ENCODE data around the gene CYTH1.
"Not testable (repeated sequence)": the region's sequence is repeated elsewhere in the genome, so short reads cannot be mapped to it uniquely, and the experiment has no call there.

Gene CYTH1

DNA sequence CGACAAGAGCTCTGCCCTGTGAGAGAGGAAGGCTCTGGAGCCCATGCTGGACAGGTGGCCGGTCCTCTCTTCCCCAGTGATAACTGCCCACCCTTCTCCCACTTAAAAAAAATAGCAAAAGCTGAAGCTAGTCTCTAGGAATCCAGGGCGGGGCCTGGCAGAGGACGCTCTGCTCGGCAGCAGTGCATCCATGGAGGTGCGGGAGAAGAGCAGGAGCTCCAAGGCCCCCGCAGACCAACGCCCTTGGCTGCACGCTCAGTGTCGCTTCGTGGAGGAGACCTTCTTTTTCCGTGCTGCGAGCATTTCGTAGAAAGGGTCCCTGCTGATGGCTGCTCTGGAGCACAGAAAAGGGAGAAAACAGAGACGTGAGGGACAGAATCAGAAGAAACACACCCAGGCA lies 106.2 kb downstream of the CYTH1 start:
- no peaks in the 10 kb centered on the region for H3K27me3 ChIP-seq (ENCODE audit: control insufficient read depth, insufficient read depth, low read length)
- H3K9me3 ChIP-seq (ENCODE audit: control insufficient read depth, low read depth, low read length) = no peaks in the 10 kb centered on the region
- H3K4me1 ChIP-seq (ENCODE audit: control insufficient read depth, low read depth, low read length) = peaks cover 6% of the 10 kb centered on the region
- no peak overlapping the region for H3K4me3 ChIP-seq (ENCODE audit: low read length)
- no peaks in the 10 kb centered on the region for H3K36me3 ChIP-seq (ENCODE audit: control insufficient read depth, low read depth, low read length)
- H3K9ac ChIP-seq (ENCODE audit: low read length) = no peak overlapping the region
- H3K27ac ChIP-seq (ENCODE audit: low read length) = no peak overlapping the region

- Histone ChIP-seq H3K27ac (ENCODE audit: low read length) (no peak overlapping the region), H3K36me3 (ENCODE audit: control insufficient read depth, low read depth, low read length) (no peaks in the 10 kb centered on the region), H3K4me3 (ENCODE audit: low read length) (no peak overlapping the region), H3K9ac (ENCODE audit: low read length) (no peak overlapping the region), H3K4me1 (ENCODE audit: control insufficient read depth, low read depth, low read length) (peaks cover 6% of the 10 kb centered on the region), H3K27me3 (ENCODE audit: control insufficient read depth, insufficient read depth, low read length) (no peaks in the 10 kb centered on the region), H3K9me3 (ENCODE audit: control insufficient read depth, low read depth, low read length) (no peaks in the 10 kb centered on the region)
These were observed 106.8 kb downstream of the CYTH1 start for GRCh38 chr17:78675316-78675616.

GRCh38 chr17:78674595-78675315 lies 107.3 kb downstream of the CYTH1 start:
- Histone ChIP-seq H3K4me1 (ENCODE audit: control insufficient read depth, low read depth, low read length) (peaks cover 6% of the 10 kb centered on the region), H3K27ac (ENCODE audit: low read length) (no peak overlapping the region), H3K9me3 (ENCODE audit: control insufficient read depth, low read depth, low read length) (no peaks in the 10 kb centered on the region), H3K9ac (ENCODE audit: low read length) (no peak overlapping the region), H3K27me3 (ENCODE audit: control insufficient read depth, insufficient read depth, low read length) (no peaks in the 10 kb centered on the region), H3K4me3 (ENCODE audit: low read length) (no peak overlapping the region), H3K36me3 (ENCODE audit: control insufficient read depth, low read depth, low read length) (no peaks in the 10 kb centered on the region)

DNA sequence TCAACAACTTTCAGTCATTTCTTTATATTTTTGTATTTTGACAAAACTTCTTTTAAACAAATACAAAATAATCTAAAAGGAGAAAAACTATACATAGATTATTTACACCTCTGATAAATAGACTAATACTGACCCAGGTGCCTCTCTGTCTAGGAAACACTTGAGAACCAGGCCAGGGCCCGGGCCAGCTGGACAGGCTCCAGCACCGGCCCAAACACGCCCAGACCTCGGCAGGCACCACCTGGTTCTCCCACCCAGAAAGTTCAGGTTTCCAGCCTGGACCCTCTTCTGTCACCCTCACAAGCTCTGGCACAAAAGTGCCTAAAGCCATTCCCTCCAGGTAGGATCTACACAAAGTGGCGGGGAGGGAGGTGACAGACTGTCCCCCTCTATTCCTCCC lies 107.9 kb downstream of the CYTH1 start:
- H3K4me1 ChIP-seq (ENCODE audit: control insufficient read depth, low read depth, low read length) = peaks cover 6% of the 10 kb centered on the region
- H3K9me3 ChIP-seq (ENCODE audit: control insufficient read depth, low read depth, low read length) = no peaks in the 10 kb centered on the region

GRCh38 chr17:78673395-78673794 lies 108.7 kb downstream of the CYTH1 start:
- Histone ChIP-seq H3K4me3 (ENCODE audit: low read length) (no peak overlapping the region), H3K9me3 (ENCODE audit: control insufficient read depth, low read depth, low read length) (no peaks in the 10 kb centered on the region), H3K36me3 (ENCODE audit: control insufficient read depth, low read depth, low read length) (no peaks in the 10 kb centered on the region), H3K27me3 (ENCODE audit: control insufficient read depth, insufficient read depth, low read length) (no peaks in the 10 kb centered on the region), H3K4me1 (ENCODE audit: control insufficient read depth, low read depth, low read length) (peaks cover 6% of the 10 kb centered on the region), H3K9ac (ENCODE audit: low read length) (no peak overlapping the region), H3K27ac (ENCODE audit: low read length) (no peak overlapping the region)

More for the DNA sequence above, 107.9 kb downstream of the CYTH1 start:
- Histone ChIP-seq H3K27me3 (ENCODE audit: control insufficient read depth, insufficient read depth, low read length) (no peaks in the 10 kb centered on the region), H3K4me3 (ENCODE audit: low read length) (no peak overlapping the region), H3K36me3 (ENCODE audit: control insufficient read depth, low read depth, low read length) (no peaks in the 10 kb centered on the region), H3K27ac (ENCODE audit: low read length) (no peak overlapping the region), H3K9ac (ENCODE audit: low read length) (no peak overlapping the region)

DNA sequence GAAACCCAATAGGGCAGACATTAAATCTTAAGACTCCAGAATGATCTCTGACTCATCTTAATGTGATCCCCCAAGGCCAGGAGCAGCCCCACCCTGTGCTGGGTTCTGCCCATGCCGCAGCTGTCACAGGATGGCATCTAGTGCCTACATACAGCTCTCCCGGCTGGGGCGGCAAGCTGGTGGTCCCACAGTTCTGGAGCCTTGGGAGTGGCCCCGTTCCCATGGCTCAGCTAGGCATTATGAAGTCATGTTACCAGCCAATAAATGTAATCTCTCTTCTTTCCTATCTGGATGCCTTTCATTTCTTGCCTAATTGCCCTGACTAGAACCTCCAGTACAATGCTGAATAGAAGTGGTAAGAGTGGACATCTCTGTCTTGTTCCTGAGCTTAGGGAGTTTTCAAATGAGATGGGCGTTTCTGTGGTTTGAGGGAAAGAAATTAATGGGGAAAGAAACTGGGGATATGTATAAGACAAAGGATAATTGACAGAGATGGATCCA lies 109.2 kb downstream of the CYTH1 start:
- Histone ChIP-seq H3K9me3 (ENCODE audit: control insufficient read depth, low read depth, low read length) (no peaks in the 10 kb centered on the region), H3K4me3 (ENCODE audit: low read length) (no peak overlapping the region), H3K9ac (ENCODE audit: low read length) (no peak overlapping the region), H3K27me3 (ENCODE audit: control insufficient read depth, insufficient read depth, low read length) (no peaks in the 10 kb centered on the region), H3K36me3 (ENCODE audit: control insufficient read depth, low read depth, low read length) (no peaks in the 10 kb centered on the region), H3K27ac (ENCODE audit: low read length) (no peak overlapping the region), H3K4me1 (ENCODE audit: control insufficient read depth, low read depth, low read length) (peaks cover 6% of the 10 kb centered on the region)

DNA sequence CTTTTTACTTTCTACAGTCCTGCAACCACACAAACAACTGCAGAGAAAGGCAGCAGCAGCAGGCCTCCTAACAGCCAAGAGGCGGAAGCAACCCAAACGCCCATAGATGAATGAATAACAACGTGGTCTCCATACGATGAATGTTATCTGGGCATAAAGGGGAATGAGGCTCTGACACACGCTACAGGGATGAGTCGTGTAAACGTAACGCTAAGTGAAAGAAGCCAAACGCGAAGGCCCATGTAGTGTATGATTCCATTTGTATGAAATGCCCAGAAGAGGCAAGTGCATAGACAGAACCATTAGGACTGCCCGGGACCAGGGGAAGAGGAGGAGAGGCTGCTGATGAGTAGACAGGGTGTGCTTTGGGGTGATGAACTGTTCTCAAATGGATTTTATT lies 110.1 kb downstream of the CYTH1 start:
- Histone ChIP-seq H3K4me1 (ENCODE audit: control insufficient read depth, low read depth, low read length) (peaks cover 6% of the 10 kb centered on the region), H3K9ac (ENCODE audit: low read length) (no peak overlapping the region), H3K27me3 (ENCODE audit: control insufficient read depth, insufficient read depth, low read length) (no peaks in the 10 kb centered on the region), H3K36me3 (ENCODE audit: control insufficient read depth, low read depth, low read length) (no peaks in the 10 kb centered on the region), H3K9me3 (ENCODE audit: control insufficient read depth, low read depth, low read length) (no peaks in the 10 kb centered on the region), H3K27ac (ENCODE audit: low read length) (no peak overlapping the region), H3K4me3 (ENCODE audit: low read length) (no peak overlapping the region)

DNA sequence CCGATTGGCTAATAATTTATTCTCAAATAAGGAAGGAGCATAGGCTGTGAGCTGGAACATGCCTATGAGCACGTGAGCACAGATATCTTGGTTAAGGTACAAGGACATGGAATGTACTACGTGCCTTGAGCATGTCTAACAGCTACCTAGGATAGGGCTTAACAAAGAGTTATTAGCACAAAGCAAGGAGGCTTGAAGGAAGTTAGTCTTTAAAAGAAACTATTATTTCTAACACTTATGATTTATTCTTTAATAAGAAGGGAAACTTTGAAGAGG lies 110.4 kb downstream of the CYTH1 start:
- not testable (repeated sequence) for H3K9ac ChIP-seq (ENCODE audit: low read length); H3K36me3 ChIP-seq (ENCODE audit: control insufficient read depth, low read depth, low read length); H3K27me3 ChIP-seq (ENCODE audit: control insufficient read depth, insufficient read depth, low read length); H3K27ac ChIP-seq (ENCODE audit: low read length); H3K4me3 ChIP-seq (ENCODE audit: low read length); H3K9me3 ChIP-seq (ENCODE audit: control insufficient read depth, low read depth, low read length); H3K4me1 ChIP-seq (ENCODE audit: control insufficient read depth, low read depth, low read length)

- peaks cover 6% of the 10 kb centered on the region for H3K4me1 ChIP-seq (ENCODE audit: control insufficient read depth, low read depth, low read length)
- no peaks in the 10 kb centered on the region for H3K9me3 ChIP-seq (ENCODE audit: control insufficient read depth, low read depth, low read length)
- H3K9ac ChIP-seq (ENCODE audit: low read length) = no peak overlapping the region
- H3K27me3 ChIP-seq (ENCODE audit: control insufficient read depth, insufficient read depth, low read length) = no peaks in the 10 kb centered on the region
- H3K4me3 ChIP-seq (ENCODE audit: low read length) = no peak overlapping the region
- H3K36me3 ChIP-seq (ENCODE audit: control insufficient read depth, low read depth, low read length) = no peaks in the 10 kb centered on the region
- H3K27ac ChIP-seq (ENCODE audit: low read length) = no peak overlapping the region
These were observed 111.0 kb downstream of the CYTH1 start for GRCh38 chr17:78670850-78671725.

DNA sequence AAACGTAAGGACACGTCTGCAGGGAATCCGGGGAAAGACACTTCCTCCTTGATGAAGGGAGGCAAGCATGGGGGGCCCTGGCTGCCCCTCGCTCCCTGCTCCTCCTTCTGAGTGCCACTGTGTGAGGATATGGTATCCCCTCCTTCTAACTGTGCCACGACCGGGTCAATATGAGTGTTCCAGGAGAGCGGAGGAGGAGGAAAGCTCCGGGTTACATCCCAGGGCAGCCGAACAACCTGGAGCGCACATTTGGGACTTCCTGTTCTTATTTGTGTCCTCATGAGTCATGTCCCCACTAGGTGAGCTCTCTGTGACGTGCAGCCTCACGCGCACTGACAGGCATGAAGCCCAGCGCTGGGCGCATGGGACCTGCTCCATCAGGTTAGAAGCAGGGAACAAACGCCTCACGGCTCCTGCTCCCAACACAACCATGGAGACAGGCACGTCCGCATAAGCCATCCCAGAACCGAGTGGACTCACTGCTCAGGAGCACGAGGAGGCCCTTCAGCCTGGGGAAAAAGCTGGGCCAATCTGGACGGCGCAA lies 112.0 kb downstream of the CYTH1 start:
- no peak overlapping the region for H3K4me3 ChIP-seq (ENCODE audit: low read length)
- no peaks in the 10 kb centered on the region for H3K9me3 ChIP-seq (ENCODE audit: control insufficient read depth, low read depth, low read length)
- H3K27me3 ChIP-seq (ENCODE audit: control insufficient read depth, insufficient read depth, low read length) = no peaks in the 10 kb centered on the region
- peaks cover 5% of the 10 kb centered on the region for H3K4me1 ChIP-seq (ENCODE audit: control insufficient read depth, low read depth, low read length)
- no peak overlapping the region for H3K27ac ChIP-seq (ENCODE audit: low read length)
- no peaks in the 10 kb centered on the region for H3K36me3 ChIP-seq (ENCODE audit: control insufficient read depth, low read depth, low read length)
- H3K9ac ChIP-seq (ENCODE audit: low read length) = no peak overlapping the region

DNA sequence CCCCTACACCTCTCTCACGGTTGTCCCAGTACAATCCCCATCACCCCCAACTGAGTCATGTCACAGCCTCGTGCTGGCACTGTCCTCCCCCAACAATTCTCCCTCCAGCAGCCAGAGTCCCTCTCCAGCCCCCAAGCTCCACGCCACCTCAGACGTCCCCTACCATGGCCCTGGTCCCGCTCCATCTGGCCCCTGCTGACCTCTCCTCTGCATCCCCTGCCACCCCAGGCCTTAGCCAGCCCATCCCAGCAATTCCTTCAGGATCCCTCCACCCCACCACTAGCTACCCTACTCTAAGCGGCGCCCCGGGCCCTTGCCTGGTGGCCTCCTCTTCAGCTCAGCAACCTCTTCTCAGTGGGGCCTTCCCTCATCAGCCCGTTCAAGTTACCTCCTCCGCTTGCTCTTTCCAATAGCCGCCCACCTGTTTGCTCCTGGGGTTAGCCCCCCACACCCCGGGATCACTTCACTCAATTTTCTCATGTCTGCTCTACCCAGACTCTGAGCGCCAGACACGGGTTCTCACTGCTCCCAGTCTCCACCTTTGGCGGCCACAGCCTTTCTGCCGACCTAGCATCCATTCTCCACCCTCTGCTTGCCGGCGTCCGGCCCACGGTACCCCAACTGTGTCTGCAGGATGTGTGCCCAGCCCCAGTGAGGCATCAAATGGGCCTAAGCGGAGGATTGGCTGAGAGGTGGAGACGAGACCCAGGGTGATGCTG lies 112.7 kb downstream of the CYTH1 start:
- no peak overlapping the region for H3K27ac ChIP-seq (ENCODE audit: low read length)
- H3K36me3 ChIP-seq (ENCODE audit: control insufficient read depth, low read depth, low read length) = no peaks in the 10 kb centered on the region
- H3K9me3 ChIP-seq (ENCODE audit: control insufficient read depth, low read depth, low read length) = no peaks in the 10 kb centered on the region
- no peak overlapping the region for H3K9ac ChIP-seq (ENCODE audit: low read length)
- H3K4me3 ChIP-seq (ENCODE audit: low read length) = no peak overlapping the region
- H3K4me1 ChIP-seq (ENCODE audit: control insufficient read depth, low read depth, low read length) = peaks cover 3% of the 10 kb centered on the region
- no peaks in the 10 kb centered on the region for H3K27me3 ChIP-seq (ENCODE audit: control insufficient read depth, insufficient read depth, low read length)
